ENCODE data around the gene PIP5K1B. TPM values are rescaled to one million over a fixed set of nuclear protein-coding genes. Genes with fewer than 3 reads are reported as not detected.

The PIP5K1B gene
- total RNA-seq, 1 experiment from 2014 or later, result 10.3 TPM

DNA sequence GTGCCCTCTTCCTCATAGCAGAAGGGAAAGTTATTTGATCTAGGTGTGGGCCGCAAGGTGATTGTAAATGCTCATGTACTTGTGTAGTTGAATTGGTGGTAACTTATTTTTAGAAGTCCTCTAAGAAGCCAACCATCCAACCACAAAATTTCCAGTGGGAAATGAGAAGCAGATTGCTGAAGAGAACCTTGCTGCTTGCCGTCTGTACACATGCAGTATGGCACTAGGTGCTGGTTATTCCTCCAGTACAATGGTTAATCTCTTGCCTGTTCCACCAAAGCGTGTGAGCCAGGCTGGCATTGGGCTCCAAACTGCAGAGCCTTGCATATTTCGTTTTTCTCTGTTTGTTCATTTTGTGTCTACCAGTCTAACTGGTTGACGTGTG is 28.0 kb downstream of the PIP5K1B start:
- Histone ChIP-seq H3K36me3 (ENCODE audit: control insufficient read depth, insufficient read depth, low read length) (no peaks in the 10 kb centered on the region), H3K9me3 (no peaks in the 10 kb centered on the region), H3K4me3 (ENCODE audit: low read depth, low read length) (no peak overlapping the region), H3K27me3 (replicated peaks; ENCODE audit: control insufficient read depth, insufficient read depth, low read length) (no peaks in the 10 kb centered on the region), H3K4me1 (no peaks in the 10 kb centered on the region)
- H3K4me3 Mint-ChIP-seq (ENCODE audit: unreplicated experiment), result peak overlapping the region; percentile 64
- no peak for TF ChIP-seq CTCF (IDR thresholded peaks at IDR 0.05; ENCODE audit: insufficient read depth in 1 of 2, low read depth in 1 of 2, low read length in 1 of 2, severe bottlenecking in 1 of 2, unreplicated experiment in 1 of 2)
- H3K4me1 Mint-ChIP-seq (ENCODE audit: low read depth, unreplicated experiment), result peaks cover 17% of the 10 kb centered on the region
- intact Hi-C loops (cut with micrococcal nuclease; ENCODE audit: unreplicated experiment), result loop anchor here (5.0 kb wide), 2 partner anchors 49 to 64 kb away; a partner anchor contains a TSS
- BruUV-seq (replicated peaks), result no TSS peak
- H3K27me3 Mint-ChIP-seq (ENCODE audit: insufficient read depth, unreplicated experiment), result no peaks in the 10 kb centered on the region
- H3K36me3 Mint-ChIP-seq (ENCODE audit: insufficient read depth, unreplicated experiment), result no peaks in the 10 kb centered on the region
- no peak overlapping the region for H3K27ac Mint-ChIP-seq (ENCODE audit: unreplicated experiment)
- no peaks in the 10 kb centered on the region for H3K9me3 Mint-ChIP-seq (ENCODE audit: unreplicated experiment)
- POLR2A ChIA-PET, result no interaction called here
- DNase-seq, result no peak
- CTCF ChIA-PET, result interaction anchor here (0.6 kb wide), 1 partner anchor 19 kb away, joined by 3 read pairs; no protein-coding TSS in a partner anchor

DNA sequence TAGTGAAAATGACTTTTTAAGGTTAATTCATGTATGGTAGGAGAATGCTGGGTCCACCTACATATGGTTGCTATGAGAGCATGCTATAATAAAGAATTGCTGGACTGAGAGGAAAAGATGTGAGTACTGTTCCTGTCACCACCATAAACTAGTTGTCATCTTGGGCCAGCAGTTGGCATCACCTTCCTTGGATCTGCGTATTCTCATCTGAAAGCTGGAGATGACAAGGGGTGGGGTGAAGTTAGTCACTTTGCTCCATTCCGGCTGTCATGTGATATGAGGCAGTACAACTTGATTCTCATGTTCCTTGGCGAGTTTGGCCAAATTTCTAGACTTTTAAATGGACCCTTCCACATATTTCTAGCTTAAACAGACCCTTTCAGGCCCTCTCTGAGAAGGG is 33.3 kb downstream of the PIP5K1B start:
- Histone ChIP-seq H3K27me3 (replicated peaks; ENCODE audit: control insufficient read depth, insufficient read depth, low read length) (no peaks in the 10 kb centered on the region), H3K36me3 (ENCODE audit: control insufficient read depth, insufficient read depth, low read length) (no peaks in the 10 kb centered on the region), H3K4me1 (peaks cover 14% of the 10 kb centered on the region), H3K9me3 (no peaks in the 10 kb centered on the region), H3K4me3 (ENCODE audit: low read depth, low read length) (no peak overlapping the region)
- H3K9me3 Mint-ChIP-seq (ENCODE audit: unreplicated experiment), result no peaks in the 10 kb centered on the region
- peaks cover 5% of the 10 kb centered on the region for H3K4me1 Mint-ChIP-seq (ENCODE audit: low read depth, unreplicated experiment)
- no peaks in the 10 kb centered on the region for H3K36me3 Mint-ChIP-seq (ENCODE audit: insufficient read depth, unreplicated experiment)
- no peak for TF ChIP-seq CTCF (IDR thresholded peaks at IDR 0.05; ENCODE audit: insufficient read depth in 1 of 2, low read depth in 1 of 2, low read length in 1 of 2, severe bottlenecking in 1 of 2, unreplicated experiment in 1 of 2)
- no peaks in the 10 kb centered on the region for H3K27me3 Mint-ChIP-seq (ENCODE audit: insufficient read depth, unreplicated experiment)
- intact Hi-C loops (cut with micrococcal nuclease; ENCODE audit: unreplicated experiment), result no loop called here
- no TSS peak for BruUV-seq (replicated peaks)
- no peak for DNase-seq
- no peak overlapping the region for H3K27ac Mint-ChIP-seq (ENCODE audit: unreplicated experiment)
- POLR2A ChIA-PET, result no interaction called here
- CTCF ChIA-PET, result no interaction called here
- H3K4me3 Mint-ChIP-seq (ENCODE audit: unreplicated experiment), result no peak overlapping the region

GRCh38 chr9:68739621-68740174 is 34.7 kb downstream of the PIP5K1B start:
- H3K36me3 ChIP-seq (ENCODE audit: control insufficient read depth, insufficient read depth, low read length), result no peaks in the 10 kb centered on the region

More at GRCh38 chr9:68739621-68740174, 34.7 kb downstream of the PIP5K1B start:
- ChIA-PET POLR2A (no interaction called here), CTCF (no interaction called here)
- no TSS peak for BruUV-seq (replicated peaks)
- Mint-ChIP-seq H3K9me3 (ENCODE audit: unreplicated experiment) (no peaks in the 10 kb centered on the region), H3K4me3 (ENCODE audit: unreplicated experiment) (no peak overlapping the region), H3K27me3 (ENCODE audit: insufficient read depth, unreplicated experiment) (no peaks in the 10 kb centered on the region), H3K27ac (ENCODE audit: unreplicated experiment) (no peak overlapping the region), H3K36me3 (ENCODE audit: insufficient read depth, unreplicated experiment) (no peaks in the 10 kb centered on the region), H3K4me1 (ENCODE audit: low read depth, unreplicated experiment) (no peaks in the 10 kb centered on the region)
- peak in 1 of 2 experiments; percentile 41 for DNase-seq
- Histone ChIP-seq H3K4me1 (peaks cover 14% of the 10 kb centered on the region), H3K9me3 (no peaks in the 10 kb centered on the region), H3K27me3 (replicated peaks; ENCODE audit: control insufficient read depth, insufficient read depth, low read length) (no peaks in the 10 kb centered on the region), H3K4me3 (ENCODE audit: low read depth, low read length) (no peak overlapping the region)
- TF ChIP-seq CTCF (IDR thresholded peaks at IDR 0.05; ENCODE audit: insufficient read depth in 1 of 2, low read depth in 1 of 2, low read length in 1 of 2, severe bottlenecking in 1 of 2, unreplicated experiment in 1 of 2), result no peak
- intact Hi-C loops (cut with micrococcal nuclease; ENCODE audit: unreplicated experiment), result no loop called here

Data from Caco-2 (cell line).